ENCODE data around the gene TAF1B.
"Not testable (repeated sequence)": the region's sequence is repeated elsewhere in the genome, so short reads cannot be mapped to it uniquely, and the experiment has no call there.

TAF1B gene

GRCh38 chr2:9919512-9919911 lies 76.2 kb downstream of the TAF1B start:
- in situ Hi-C loops (cut with MboI; ENCODE audit: low pct_unique_long_range_greater_than_20kb, low sequenced_read_pairs, unreplicated experiment): no loop called here
- no peak for TF ChIP-seq CTCF (IDR thresholded peaks at IDR 0.05; ENCODE audit: extremely low read depth, insufficient read depth, missing control alignments)
- DNase-seq (ENCODE audit: low spot score): no peak

- in situ Hi-C loops (cut with MboI; ENCODE audit: low pct_unique_long_range_greater_than_20kb, low sequenced_read_pairs, unreplicated experiment); DNase-seq (ENCODE audit: low spot score): not testable (repeated sequence)
Observed at GRCh38 chr2:9927020-9927419, 83.7 kb downstream of the TAF1B start.

- in situ Hi-C loops (cut with MboI; ENCODE audit: low pct_unique_long_range_greater_than_20kb, low sequenced_read_pairs, unreplicated experiment): no loop called here
- DNase-seq (ENCODE audit: low spot score): no peak
- TF ChIP-seq CTCF (IDR thresholded peaks at IDR 0.05; ENCODE audit: extremely low read depth, insufficient read depth, missing control alignments): no peak
Observed at GRCh38 chr2:9937258-9937657, 94.0 kb downstream of the TAF1B start.

GRCh38 chr2:9937968-9938367 lies 94.7 kb downstream of the TAF1B start:
- in situ Hi-C loops (cut with MboI; ENCODE audit: low pct_unique_long_range_greater_than_20kb, low sequenced_read_pairs, unreplicated experiment): no loop called here
- DNase-seq (ENCODE audit: low spot score): no peak
- TF ChIP-seq CTCF (IDR thresholded peaks at IDR 0.05; ENCODE audit: extremely low read depth, insufficient read depth, missing control alignments): no peak

GRCh38 chr2:9939587-9940485 lies 96.6 kb downstream of the TAF1B start:
- no peak for DNase-seq (ENCODE audit: low spot score)
- TF ChIP-seq CTCF (IDR thresholded peaks at IDR 0.05; ENCODE audit: extremely low read depth, insufficient read depth, missing control alignments): no peak
- in situ Hi-C loops (cut with MboI; ENCODE audit: low pct_unique_long_range_greater_than_20kb, low sequenced_read_pairs, unreplicated experiment): no loop called here

GRCh38 chr2:9941196-9941995 lies 98.1 kb downstream of the TAF1B start:
- in situ Hi-C loops (cut with MboI; ENCODE audit: low pct_unique_long_range_greater_than_20kb, low sequenced_read_pairs, unreplicated experiment): no loop called here
- DNase-seq (ENCODE audit: low spot score): no peak
- no peak for TF ChIP-seq CTCF (IDR thresholded peaks at IDR 0.05; ENCODE audit: extremely low read depth, insufficient read depth, missing control alignments)

- no peak for TF ChIP-seq CTCF (IDR thresholded peaks at IDR 0.05; ENCODE audit: extremely low read depth, insufficient read depth, missing control alignments)
- DNase-seq (ENCODE audit: low spot score): no peak
- in situ Hi-C loops (cut with MboI; ENCODE audit: low pct_unique_long_range_greater_than_20kb, low sequenced_read_pairs, unreplicated experiment): no loop called here
Observed at GRCh38 chr2:9941996-9942390, 98.7 kb downstream of the TAF1B start.
